NCI-H2196 (cell line): ENCODE data around the gene NELFCD.
"Not testable (repeated sequence)": the region's sequence is repeated elsewhere in the genome, so short reads cannot be mapped to it uniquely, and the experiment has no call there.

Experiments
- DNase-seq: peaks from one replicate; lab custom pipeline; 2025; ENCODE audit not compliant: unreplicated experiment; lab: John Stamatoyannopoulos, UW

NELFCD gene, protein sequence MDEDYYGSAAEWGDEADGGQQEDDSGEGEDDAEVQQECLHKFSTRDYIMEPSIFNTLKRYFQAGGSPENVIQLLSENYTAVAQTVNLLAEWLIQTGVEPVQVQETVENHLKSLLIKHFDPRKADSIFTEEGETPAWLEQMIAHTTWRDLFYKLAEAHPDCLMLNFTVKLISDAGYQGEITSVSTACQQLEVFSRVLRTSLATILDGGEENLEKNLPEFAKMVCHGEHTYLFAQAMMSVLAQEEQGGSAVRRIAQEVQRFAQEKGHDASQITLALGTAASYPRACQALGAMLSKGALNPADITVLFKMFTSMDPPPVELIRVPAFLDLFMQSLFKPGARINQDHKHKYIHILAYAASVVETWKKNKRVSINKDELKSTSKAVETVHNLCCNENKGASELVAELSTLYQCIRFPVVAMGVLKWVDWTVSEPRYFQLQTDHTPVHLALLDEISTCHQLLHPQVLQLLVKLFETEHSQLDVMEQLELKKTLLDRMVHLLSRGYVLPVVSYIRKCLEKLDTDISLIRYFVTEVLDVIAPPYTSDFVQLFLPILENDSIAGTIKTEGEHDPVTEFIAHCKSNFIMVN

DNA sequence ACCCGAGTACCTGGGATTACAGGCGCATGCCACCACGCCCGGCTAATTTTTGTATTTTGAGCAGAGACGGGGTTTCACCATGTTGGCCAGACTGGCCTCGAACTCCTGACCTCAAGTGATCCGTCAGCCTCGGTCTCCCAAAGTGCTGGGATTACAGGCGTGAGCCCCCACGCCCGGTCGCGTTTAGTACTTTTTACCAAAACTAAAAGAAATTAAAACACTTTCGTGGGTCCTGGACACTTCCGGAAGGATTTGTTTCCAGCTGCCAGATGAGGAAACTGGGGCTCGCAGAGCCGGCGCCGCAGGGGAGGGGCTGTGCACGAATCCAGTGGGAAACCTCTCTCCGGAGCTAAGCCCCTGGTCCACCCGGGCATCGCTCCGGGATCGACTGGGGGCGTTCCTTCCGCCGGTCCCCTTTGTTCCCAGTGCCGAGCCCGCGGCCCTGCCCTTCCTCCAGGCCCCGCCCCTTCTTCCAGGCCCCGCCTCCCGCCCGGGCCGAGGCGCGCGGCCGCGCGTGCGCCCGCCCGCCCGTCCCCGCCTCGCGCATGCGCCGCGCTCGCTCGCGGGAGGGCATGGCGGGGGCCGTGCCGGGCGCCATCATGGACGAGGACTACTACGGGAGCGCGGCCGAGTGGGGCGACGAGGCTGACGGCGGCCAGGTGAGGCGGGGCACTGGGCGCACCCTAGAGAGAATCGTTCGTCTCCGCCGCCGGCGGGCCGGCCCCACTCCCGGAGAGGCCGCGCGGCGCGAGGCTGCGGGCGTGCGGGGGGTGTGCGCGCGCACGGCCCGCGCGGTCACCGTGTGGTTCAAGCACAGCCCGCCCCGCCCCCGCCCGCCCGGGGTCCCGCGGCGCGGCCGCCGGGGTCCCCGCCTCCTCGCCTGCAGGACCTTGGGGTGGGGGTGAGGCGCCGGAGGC lies at the start of gene NELFCD:
TSS of gene NELFCD (plus strand) at position 546 of the 917 bp plus-strand sequence. CDS start at position 600, 54 bp downstream.
- peak; percentile 93 for DNase-seq

DNA sequence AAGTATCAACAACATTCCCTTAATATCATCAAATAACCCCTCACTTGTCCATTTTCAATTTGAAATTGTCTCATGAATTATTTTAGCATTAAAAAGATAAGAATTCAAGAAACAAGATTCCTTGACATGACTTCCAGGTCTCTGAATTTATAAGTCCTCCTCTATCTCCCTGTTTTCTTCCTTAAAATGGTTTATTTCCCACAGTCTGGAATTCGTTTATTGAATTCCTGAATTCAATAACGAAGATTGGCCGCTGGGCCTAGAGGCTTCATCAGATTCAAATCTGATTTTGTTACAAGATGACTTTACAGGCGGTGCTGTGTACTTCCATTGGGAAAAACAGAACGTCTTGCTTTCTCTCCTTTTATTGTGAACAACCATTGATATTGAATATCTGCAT lies 48.9 kb upstream of the NELFCD start:
- DNase-seq, result no peak

DNA sequence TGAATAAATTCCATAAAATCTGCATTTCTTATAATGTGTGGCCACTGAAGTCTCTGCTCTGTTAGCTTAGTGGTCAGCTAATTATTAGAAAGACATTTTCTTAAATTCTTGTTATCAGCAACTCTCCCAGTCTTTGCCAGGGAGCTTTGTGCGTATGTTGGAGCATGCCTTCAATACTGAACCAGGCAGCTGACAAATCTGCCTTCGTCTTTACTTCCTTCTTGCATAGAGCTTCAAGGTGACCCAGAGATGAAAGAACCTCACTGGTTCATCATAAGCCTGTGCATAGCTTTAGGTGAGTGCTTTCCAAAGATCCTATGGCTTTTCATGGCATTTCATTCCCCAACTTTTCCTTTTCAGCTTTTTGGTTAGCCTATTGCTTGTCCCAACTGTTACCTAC lies 43.0 kb upstream of the NELFCD start:
- DNase-seq, result no peak

DNA sequence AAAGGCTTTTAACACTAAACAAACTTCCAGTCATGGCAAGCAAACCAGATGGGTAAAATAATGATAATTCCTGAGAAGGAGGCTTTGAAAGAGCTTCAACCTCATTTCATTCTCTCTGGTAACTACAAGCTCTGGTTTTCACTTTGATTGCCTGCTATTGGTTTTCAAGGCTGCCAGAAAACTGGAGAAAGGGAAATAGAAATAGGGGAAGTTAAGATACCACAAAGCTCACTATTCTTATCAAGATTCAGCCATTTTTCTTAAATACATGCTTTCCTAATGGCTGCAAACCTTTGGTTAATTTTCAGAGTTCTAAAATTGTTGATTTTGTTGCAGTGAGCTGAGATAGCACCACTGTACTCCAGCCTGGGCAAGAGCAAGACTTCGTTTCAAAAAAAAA lies 42.5 kb upstream of the NELFCD start:
- DNase-seq, result no peak

DNA sequence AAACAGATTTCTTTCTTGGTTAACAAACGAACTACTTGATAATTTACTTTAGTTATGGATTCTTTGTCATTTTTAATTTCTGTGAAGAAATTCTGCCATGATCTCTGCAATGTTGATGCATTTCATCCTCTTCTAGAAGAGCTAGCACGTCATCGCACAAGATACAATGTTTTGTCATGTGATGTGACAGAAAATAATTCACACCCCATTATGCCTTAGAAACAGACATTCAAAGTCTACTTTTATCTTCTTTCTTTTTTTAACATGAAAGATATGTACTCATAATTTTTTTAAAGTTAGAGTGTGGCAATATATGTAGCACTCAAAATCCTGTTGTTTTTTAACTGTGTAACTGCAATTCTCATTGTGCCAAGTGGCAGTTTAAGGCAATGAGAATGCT lies 39.6 kb upstream of the NELFCD start:
- no peak for DNase-seq

DNA sequence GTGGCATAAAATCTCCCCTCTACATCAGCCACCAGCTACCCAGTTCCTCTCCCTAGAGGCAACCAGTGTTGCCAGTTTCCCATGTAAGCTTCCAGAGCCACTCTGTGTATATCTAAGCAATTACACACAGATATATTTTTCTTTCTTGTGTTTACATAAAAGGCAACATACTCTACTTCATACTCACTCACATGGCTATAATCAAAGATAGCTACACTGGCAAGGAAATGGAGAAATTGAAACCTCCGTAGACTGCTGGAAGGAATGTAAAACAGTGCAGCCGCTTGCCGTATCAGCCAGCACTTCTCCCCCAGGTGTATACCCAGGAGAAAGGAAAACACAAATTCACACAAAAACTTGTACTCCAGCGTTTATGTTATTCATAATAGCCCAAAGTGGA lies 38.5 kb upstream of the NELFCD start:
- no peak for DNase-seq

DNA sequence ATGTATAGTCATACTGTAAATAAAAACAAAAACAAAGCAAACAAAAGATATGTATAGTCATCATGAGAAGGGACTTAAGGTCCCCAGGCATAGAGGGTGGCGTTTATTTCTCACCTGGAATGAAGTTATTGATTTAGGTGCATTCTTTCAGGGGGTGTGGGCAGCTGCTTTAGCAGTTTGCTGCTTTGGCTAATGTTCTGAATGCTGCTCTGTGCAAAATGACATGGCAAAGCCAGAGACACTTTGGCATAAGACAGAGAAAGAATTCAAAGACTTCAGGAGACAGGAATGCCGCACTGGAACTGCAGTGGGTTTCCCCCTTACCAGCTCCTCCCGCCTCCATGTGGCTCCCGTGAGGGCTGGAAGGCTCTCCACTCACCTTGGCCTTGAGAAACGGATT lies 36.4 kb upstream of the NELFCD start:
- DNase-seq, result no peak

DNA sequence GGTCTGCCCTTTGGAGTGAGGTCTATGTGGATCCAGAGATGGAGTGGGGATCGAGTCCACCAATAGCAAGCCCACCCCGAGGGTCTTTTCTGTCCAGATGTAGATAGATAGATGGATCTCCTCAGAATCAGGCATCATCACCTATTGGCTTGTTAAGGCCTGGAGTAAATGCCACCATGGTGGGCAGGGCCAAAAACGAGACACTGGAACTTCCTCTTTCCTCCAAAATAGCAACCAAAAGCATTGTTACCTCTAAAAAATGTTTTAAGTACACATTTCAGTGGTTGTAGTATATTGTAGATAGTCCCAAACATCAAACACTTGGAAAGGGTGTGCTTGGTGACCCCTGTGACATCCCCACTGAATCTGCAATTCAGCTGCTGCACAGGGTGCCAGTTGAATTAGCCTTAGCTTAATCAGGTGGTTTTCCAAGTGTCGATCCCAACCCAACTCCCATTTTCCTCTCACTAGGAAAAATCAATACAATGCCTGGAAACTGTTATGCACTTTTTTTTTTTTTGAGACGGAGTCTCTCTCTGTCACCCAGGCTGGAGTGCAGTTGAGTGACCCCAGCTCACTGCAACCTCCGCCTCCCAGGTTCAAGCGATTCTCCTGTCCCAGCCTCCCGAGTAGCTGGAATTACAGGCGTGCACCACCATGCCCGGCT lies 35.0 kb upstream of the NELFCD start:
- DNase-seq, result no peak

DNA sequence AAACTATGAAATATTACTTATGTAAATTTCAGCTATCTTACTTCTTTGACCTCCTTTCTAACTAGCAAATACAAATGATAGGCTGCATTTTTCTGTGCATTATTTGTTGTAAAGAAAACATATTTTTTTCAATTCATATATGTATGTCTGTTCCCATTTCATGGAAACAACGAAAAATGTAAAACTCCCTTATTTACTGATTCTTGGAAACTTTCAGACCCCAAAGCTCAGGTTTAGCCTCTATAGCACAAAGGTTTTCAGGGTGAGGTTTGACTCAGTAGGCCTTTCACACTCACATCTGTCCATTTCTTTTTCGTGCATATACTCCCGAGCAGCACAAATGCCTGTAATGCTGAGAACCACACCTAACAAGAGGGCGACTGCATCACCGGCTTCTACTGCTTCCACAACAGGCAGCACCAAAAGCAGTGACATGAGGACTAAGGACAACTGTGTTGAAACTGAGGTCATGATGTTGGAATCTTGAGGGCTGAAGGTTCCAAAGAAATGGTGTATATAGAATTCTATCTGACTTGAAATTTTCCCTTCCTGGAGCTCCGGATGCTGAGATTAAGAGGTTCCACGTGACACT lies 33.2 kb upstream of the NELFCD start:
- DNase-seq, result not testable (repeated sequence)

DNA sequence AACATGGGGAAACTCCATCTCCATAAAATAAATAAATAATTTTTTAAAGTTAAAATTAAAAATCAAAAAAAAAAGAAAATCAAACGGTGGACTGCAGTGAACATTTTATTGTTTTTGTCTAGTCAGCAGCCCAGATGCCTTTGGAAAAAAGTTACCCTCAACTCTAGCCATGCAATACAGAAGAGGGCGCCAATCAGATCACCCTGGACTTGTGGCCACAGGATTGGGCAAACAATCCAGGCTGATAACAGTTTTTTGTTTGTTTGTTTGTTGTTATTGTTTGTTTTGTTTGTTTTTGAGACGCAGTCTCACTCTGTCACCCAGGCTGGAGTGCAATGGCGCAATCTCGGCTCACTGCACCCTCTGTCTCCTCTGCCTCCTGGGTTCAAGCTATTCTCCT lies 30.5 kb upstream of the NELFCD start:
- DNase-seq, result no peak

DNA sequence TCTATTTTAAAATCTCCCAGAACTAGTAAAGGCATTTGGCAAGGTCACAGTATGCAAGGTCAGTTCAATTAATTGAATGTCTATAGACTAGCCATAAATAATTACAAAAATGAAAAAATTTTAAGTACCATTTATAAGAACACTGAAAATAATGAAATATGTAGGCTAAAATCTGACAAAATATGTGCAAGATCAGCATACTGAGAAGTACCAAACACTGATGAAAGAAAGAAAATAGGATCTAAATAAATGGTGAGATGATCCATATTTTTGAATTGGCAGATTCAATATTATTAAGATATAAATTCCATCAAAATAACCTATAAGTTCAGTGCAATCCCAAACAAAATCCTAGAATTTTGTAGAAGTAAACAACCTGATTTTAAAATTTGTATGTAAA lies 28.0 kb upstream of the NELFCD start:
- no peak for DNase-seq

DNA sequence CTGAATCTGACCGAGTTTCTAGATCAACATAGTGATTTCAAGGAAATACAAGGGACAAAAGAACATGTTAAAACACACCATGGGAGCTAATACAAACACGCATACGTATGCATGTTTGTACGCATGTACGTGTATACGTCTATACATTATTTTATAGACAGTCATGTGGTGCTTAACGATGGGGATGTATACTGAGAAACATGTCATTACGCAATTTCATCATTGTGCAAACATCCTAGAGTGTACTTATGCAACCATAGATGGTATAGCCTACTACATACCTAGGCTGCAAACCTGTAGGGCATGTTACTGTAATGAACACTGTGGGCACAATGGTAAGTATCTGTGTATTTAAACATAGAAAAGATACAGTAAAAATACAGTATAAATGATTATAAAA lies 25.0 kb upstream of the NELFCD start:
- DNase-seq, result no peak

DNA sequence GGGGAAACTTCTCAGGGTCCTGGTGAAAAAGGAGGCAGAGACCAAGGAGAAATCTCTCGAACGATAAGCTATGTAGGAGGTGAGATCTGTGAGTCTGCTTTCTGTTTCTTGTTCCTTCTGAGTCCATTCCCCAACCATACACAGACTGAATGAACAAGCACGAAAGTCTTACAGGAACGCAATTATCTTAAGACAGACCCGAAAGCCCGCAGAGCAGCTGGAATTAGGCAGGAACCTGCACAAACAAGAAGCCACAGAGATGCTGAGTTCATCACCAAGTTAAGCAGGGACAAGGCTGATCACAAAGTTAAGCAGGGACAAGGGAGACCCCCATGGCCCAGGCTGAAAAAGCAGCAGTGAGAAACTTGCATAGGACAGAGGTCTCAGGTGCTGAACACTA lies 21.4 kb upstream of the NELFCD start:
- no peak for DNase-seq

DNA sequence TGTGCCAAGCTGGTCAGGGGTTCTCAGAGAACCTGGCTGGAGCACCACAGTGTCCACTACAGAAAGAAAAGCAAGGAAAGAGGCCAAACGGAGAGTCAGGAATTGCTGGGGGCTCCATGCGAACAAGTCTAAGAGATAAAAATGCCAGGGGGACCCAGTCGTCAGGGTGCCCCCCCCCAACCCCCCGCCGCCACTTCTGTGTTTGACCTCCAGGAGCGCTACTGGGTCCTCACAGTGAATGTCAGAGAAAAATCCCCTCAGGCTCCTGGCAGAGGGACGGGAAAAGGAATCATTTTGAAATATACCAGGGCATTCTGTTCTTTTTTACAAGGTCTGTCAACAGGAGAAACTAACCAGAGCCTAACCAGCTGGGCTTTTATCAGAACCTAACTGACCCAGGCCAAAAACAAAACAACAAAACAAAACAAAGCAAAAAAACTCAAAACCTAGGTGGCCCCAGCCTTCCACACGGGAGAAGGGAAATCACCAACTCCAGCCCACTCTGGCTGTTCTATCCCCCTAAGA lies 17.9 kb upstream of the NELFCD start:
- no peak for DNase-seq

DNA sequence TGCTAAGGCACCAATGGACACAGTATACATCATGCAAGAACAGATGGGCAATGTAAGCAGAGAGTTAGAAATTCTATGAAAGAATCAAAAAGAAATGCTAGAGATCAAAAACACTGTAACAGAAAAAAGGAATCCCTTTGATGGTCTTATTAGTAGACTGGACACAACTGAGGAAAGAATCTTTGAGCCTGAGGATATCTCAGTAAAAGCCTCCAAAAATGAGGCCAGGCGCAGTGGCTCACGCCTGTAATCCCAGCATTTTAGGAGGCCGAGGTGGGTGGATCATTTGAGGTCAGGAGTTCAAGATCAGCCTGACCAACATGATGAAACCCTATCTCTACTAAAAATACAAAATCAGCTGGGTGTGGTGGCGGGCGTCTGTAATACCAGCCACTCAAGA lies 17.1 kb upstream of the NELFCD start:
- not testable (repeated sequence) for DNase-seq

DNA sequence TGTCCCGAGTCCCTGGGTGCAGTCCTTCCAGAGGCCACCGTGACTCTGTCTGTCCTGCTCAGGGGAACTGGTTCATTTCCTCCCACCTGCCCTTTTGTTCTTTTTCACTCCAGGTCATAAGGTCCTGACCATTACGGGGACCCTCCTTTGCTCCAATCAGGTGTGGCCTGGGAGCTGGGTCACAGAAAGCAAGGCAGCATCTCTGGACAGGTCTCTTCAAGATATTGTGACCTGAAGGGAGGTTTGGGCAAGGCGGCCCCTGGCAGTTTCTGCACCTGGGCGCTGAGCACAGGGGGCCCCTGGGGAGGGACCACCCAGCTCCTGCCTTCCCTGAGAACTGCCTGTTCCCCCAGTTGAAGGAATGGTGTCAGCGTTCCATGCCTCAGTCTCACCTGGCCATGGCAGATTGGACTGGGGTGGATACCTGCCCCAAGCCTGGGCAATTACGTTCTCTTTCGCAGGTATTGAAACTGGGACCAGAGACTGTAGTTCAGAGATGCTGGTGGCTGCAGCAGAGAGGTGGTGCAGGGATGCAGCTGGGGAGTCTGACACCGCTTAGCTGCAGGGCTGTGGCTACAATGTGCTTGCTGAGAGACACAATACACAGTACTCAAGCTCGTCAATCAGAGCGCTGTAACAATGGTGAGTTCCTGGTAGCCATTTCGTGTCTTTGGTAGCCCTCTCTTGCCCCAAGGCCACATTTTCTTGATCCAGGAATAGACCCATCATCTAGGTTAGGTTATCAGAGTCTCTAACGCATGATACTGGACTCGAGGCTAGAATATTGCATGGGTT lies 15.6 kb upstream of the NELFCD start:
- no peak for DNase-seq

DNA sequence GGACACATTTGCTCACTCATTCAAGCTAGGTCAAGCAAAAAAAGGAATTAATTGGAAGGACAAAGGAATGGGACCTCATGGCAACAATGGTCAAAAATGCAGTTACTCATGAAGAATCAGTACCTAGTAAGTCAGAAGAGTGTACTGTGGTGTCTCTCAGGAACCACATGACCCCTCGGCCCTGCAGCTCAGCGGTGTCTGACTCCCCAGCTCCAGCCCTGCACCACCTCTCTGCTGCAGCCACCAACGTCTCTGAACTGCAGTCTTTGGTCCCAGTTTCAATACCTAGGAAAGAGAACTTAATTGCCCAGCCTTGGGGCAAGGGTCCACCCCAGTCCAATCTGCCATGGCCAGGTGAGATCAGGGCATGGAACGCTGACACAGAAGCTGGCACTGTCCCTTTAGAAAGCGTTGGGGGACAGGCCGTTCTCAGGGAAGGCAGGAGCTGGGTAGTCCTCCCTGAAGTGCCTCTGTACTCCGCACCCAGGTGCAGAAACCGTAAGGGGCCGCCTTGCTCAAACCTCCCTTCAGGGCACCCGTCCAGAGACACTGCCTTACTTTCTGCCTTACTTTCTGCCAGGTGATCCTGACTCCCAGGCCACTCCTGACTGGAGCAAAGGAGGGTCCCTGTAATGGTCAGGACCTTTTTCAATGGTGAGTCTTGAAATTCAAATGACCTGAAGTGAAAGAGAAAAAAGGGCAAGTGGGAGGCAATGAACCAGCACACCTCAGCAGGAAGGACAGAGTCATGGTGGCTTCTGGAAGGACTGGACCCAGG lies 13.2 kb upstream of the NELFCD start:
- DNase-seq, result no peak

DNA sequence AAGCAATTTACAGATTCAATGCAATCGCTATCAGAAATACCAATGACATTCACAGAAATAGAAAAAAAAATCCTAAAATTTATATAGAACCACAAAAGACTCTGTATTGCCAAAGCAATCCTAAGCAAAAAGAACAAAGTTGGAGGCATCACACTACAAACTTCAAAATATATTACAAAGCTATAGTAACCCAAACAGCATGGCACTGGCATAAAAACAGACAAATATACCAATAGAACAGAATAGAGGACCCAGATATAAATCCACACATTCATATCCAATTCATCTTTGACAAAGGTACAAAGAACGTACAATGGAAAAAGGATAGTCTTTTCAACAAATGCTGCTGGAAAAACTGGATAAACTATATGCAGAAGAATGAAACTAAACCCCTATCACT lies 11.6 kb upstream of the NELFCD start:
- no peak for DNase-seq

DNA sequence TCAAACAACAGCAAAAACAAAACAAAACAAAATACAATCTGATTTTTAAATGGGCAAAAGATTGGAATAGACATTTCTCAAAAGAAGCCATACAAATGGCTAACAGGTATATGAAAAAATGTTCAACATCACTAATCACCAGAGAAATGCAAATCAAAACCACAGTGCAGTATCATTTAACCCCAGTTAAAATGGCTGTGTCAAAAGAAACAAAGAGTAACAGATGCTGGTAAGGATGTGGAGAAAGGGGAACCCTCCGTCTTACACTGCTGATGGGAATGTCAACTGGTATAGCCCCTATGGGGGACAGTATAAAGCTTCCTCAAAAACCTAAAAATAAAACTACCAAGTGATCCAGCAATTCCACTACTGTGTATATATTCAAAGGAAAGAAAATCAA lies 10.9 kb upstream of the NELFCD start:
- no peak for DNase-seq
